Type B pancreatic cell (in vitro differentiated cells): Measurements from ENCODE around the gene IVL. TPM values are rescaled to one million over a fixed set of nuclear protein-coding genes. Genes with fewer than 3 reads are reported as not detected.

Experiments
- DNase-seq: peaks from one replicate; pipeline ENCODE4 v3.0.0; 2021; ENCODE audit warnings: mixed read lengths; ENCODE audit not compliant: unreplicated experiment; ENCODE audit errors: extremely low spot score
- H3K27ac Mint-ChIP-seq: 2 replicates; pipeline ENCODE4 v1.8.0; 2021; ENCODE audit warnings: mild to moderate bottlenecking, mixed read lengths
- H3K27me3 Mint-ChIP-seq: 2 replicates; pipeline ENCODE4 v1.8.0; 2021; ENCODE audit warnings: mixed read lengths
- H3K36me3 Mint-ChIP-seq: 2 replicates; pipeline ENCODE4 v1.8.0; 2021; ENCODE audit warnings: mixed read lengths
- H3K4me1 Mint-ChIP-seq: one replicate; pipeline ENCODE4 v1.8.0; 2021; ENCODE audit warnings: mixed read lengths; ENCODE audit not compliant: unreplicated experiment
- H3K4me3 Mint-ChIP-seq: 2 replicates; pipeline ENCODE4 v1.8.0; 2021; ENCODE audit warnings: mild to moderate bottlenecking, mixed read lengths
- H3K9me3 Mint-ChIP-seq: 2 replicates; pipeline ENCODE4 v1.8.0; 2021; ENCODE audit warnings: mixed read lengths
- total RNA-seq: library from RNA; stranded (reverse); gene quantifications from 2 replicates; pipeline ENCODE4 v1.2.1, GENCODE V29; 2021; ENCODE audit warnings: low replicate concordance
- TF ChIP-seq, protein P1 (sequence below): fragments of 200-600 bp; sonication (generic); conservative IDR thresholded peaks from 2 replicates; pipeline ENCODE4 v1.5.0; 2021; ENCODE audit warnings: antibody characterized with exemption, mild to moderate bottlenecking

Gene IVL
- total RNA-seq, 1 donor from 2014 or later: 10.9 TPM

DNA sequence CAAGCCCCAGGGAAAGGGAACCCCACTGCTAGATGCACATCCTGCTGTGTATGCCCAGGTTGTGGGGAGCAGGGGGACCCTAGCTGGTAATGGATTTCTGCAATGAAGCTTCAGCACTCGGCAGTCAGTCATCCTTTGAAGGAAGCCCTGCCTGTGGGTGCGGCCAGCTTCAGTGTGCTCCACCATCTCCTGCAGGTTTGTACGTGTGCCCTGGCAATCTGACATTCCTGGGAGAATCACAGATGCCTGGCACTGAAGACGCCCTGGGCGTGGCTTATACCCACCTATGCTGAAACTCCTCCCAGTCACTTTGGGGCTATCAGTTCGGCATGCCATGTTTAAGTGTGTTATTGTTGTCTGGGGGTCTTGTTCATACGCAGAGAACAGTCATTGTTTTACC, 45.4 kb downstream of the IVL start:
- Mint-ChIP-seq H3K4me1 (no peaks in the 10 kb centered on the region), H3K9me3 (peaks cover 4% of the 10 kb centered on the region), H3K36me3 (no peaks in the 10 kb centered on the region), H3K4me3 (no peak overlapping the region), H3K27me3 (peaks cover 2% of the 10 kb centered on the region), H3K27ac (no peak overlapping the region)
- DNase-seq: peak; percentile 39
- TF ChIP-seq, protein P1, sequence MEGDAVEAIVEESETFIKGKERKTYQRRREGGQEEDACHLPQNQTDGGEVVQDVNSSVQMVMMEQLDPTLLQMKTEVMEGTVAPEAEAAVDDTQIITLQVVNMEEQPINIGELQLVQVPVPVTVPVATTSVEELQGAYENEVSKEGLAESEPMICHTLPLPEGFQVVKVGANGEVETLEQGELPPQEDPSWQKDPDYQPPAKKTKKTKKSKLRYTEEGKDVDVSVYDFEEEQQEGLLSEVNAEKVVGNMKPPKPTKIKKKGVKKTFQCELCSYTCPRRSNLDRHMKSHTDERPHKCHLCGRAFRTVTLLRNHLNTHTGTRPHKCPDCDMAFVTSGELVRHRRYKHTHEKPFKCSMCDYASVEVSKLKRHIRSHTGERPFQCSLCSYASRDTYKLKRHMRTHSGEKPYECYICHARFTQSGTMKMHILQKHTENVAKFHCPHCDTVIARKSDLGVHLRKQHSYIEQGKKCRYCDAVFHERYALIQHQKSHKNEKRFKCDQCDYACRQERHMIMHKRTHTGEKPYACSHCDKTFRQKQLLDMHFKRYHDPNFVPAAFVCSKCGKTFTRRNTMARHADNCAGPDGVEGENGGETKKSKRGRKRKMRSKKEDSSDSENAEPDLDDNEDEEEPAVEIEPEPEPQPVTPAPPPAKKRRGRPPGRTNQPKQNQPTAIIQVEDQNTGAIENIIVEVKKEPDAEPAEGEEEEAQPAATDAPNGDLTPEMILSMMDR: no peak

DNA sequence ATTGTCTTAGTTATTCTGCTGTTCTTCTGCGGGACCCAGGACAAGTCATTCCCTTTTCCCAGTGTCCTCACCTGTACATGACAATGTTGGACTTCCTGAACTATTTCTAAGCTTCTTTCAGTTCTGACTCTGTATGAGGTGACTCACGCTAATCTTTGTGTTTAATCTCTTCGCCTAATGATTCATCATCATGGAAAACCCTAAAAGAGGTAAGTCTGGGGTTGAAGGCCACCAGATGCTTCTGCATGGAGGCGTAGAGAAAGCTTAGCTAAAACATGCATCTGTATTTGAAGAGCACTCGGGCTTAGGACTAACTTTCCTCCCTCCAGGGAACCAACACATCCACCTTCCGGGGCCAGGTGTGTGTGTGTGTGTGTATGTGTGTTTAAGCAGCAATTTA, 46.1 kb downstream of the IVL start:
- peak; percentile 13 for DNase-seq
- Mint-ChIP-seq H3K4me3 (no peak overlapping the region), H3K27ac (no peak overlapping the region)

DNA sequence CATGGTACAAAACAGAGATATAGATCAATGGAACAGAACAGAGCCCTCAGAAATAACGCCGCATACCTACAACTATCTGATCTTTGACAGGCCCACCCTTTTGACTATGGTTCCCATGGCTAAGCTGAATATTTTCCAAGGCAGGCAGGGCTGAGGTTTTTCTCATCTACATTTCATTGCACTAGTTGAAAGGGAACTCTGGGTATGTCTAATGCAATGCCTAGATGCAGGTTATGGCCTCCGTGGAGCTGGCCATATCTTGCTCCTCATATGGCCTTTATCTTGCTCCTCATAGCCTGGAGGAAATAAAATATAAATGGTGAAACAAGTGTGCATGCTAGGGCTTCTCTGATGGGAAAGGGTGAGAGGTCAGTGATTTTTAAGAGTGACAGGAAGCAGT, 49.2 kb downstream of the IVL start:
- Mint-ChIP-seq H3K4me1 (no peaks in the 10 kb centered on the region), H3K27me3 (no peaks in the 10 kb centered on the region), H3K27ac (no peak overlapping the region), H3K36me3 (no peaks in the 10 kb centered on the region), H3K4me3 (no peak overlapping the region), H3K9me3 (peaks cover 9% of the 10 kb centered on the region)
- TF ChIP-seq, protein P1: no peak
- DNase-seq: no peak

More for the DNA sequence above, 46.1 kb downstream of the IVL start:
- peaks cover 2% of the 10 kb centered on the region for H3K27me3 Mint-ChIP-seq
- H3K36me3 Mint-ChIP-seq: no peaks in the 10 kb centered on the region
- H3K4me1 Mint-ChIP-seq: no peaks in the 10 kb centered on the region
- H3K9me3 Mint-ChIP-seq: peaks cover 4% of the 10 kb centered on the region
- TF ChIP-seq, protein P1: no peak

DNA sequence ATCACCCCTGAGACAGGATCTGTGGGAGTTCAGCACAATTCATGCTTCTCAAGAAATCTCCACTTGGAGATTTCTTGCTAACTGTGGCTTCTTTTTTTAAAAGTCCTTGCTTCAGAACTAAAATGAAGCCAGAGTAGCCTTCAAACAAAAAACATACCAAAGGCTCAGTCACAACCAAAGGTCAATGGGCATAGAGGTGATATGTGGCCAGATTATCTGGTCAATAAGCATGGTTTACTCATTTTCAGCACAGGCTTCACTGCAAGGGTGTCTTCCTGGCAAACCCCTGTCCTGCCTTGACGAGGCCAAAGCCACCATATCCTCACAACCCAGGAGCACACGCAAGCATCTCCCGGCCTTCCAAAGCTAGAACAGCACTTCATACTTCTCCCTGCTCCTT, 50.9 kb downstream of the IVL start:
- peaks cover 13% of the 10 kb centered on the region for H3K9me3 Mint-ChIP-seq
- TF ChIP-seq, protein P1: no peak
- no peaks in the 10 kb centered on the region for H3K27me3 Mint-ChIP-seq
- H3K4me1 Mint-ChIP-seq: no peaks in the 10 kb centered on the region
- no peak for DNase-seq
- H3K27ac Mint-ChIP-seq: no peak overlapping the region
- H3K4me3 Mint-ChIP-seq: no peak overlapping the region
- H3K36me3 Mint-ChIP-seq: no peaks in the 10 kb centered on the region

DNA sequence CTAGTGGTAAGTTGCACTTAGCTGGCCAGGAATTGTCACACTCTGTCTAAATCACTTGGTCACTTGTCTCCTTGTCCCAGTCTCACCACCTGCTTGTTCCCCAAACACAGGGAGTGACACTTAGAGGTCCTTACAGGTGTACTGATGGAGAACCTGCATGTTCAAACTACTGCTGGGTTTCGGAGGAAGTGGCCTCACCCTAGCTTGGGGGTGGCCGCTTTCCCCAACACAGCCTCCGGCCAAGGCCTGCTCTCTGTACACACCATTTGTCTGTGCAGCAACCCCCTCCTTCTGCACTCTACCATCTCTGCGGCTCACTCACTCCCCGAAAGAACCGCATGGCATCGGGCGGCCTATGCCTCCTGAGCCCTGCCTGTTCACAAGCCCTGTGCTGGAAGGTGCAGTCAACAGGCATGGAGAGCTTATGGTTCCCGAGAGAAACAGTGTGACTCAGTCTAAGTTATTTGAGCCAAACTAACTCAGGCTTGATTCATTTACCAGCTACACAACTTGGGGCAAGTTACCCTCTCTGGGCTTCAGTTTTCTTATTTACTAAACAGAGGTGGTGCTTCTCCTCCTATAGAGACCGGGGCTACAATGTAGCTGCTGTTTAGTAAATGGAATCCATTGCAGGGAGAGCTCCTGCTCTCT, 51.6 kb downstream of the IVL start:
- Mint-ChIP-seq H3K27me3 (no peaks in the 10 kb centered on the region), H3K27ac (no peak overlapping the region), H3K36me3 (no peaks in the 10 kb centered on the region), H3K4me3 (no peak overlapping the region), H3K9me3 (peaks cover 13% of the 10 kb centered on the region), H3K4me1 (no peaks in the 10 kb centered on the region)
- DNase-seq: no peak
- TF ChIP-seq, protein P1: no peak
